ENCODE data around the gene HIPK2.

DNA sequence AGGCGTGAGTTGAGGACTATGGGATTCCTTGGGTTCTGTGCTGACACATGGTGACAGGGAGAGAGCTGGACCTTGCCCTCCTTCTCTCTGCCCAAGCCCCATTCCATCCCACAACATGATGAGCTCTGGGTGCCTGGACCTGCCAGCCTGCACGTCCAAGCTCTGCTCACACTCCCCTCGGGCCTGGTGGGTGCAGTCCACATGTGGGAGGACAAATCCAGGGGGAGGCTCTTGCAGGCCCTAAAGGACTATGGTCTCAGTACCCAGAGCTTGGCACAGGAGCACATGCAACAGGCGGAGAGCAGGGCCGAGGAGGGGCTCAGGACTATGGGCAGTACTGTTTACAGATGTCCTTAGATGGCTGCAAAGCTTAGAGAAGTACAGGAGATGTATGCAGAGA lies 162.9 kb downstream of the HIPK2 start:
- no peak for TF ChIP-seq EP300 (IDR thresholded peaks at IDR 0.05)
- TF ChIP-seq, protein P1, sequence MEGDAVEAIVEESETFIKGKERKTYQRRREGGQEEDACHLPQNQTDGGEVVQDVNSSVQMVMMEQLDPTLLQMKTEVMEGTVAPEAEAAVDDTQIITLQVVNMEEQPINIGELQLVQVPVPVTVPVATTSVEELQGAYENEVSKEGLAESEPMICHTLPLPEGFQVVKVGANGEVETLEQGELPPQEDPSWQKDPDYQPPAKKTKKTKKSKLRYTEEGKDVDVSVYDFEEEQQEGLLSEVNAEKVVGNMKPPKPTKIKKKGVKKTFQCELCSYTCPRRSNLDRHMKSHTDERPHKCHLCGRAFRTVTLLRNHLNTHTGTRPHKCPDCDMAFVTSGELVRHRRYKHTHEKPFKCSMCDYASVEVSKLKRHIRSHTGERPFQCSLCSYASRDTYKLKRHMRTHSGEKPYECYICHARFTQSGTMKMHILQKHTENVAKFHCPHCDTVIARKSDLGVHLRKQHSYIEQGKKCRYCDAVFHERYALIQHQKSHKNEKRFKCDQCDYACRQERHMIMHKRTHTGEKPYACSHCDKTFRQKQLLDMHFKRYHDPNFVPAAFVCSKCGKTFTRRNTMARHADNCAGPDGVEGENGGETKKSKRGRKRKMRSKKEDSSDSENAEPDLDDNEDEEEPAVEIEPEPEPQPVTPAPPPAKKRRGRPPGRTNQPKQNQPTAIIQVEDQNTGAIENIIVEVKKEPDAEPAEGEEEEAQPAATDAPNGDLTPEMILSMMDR (IDR thresholded peaks at IDR 0.05): no peak

All from stomach (tissue), 4 donors.